HG03060 (cell line): Measurements from ENCODE around the gene LHX6.

Experiments
- ATAC-seq: cut with Tn5 transposase; IDR thresholded peaks from one replicate; pipeline ENCODE4 v1.9.1; 2021; ENCODE audit warnings: low read depth, moderate number of reproducible peaks; ENCODE audit not compliant: unreplicated experiment

The LHX6 gene

DNA sequence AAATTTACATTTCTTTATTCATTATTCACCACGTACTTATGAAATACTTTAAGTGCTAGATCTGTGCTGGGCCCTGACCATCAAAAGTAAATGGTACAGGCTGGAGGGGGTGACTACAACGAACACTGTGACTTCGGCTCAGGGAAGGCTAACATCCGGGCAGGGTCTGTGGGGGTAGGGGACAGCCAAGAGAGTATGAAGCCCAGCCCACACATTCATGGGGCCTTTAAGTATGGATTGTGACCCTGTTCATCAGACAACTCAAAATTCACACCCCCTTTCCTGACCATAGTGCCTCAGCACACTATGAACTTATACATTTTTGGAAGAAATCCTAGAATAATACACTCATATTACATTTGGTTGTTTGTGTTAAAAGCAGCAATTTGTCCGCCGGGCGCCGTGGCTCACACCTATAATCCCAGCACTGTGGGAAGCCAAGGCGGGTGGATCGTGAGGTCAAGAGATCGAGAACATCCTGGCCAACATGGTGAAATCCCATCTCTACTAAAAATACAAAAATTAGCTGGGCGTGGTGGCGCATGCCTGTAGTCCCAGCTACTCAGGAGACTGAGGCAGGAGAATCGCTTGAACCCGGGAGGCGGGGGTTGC lies 35.7 kb downstream of the LHX6 start:
- no peak for ATAC-seq

DNA sequence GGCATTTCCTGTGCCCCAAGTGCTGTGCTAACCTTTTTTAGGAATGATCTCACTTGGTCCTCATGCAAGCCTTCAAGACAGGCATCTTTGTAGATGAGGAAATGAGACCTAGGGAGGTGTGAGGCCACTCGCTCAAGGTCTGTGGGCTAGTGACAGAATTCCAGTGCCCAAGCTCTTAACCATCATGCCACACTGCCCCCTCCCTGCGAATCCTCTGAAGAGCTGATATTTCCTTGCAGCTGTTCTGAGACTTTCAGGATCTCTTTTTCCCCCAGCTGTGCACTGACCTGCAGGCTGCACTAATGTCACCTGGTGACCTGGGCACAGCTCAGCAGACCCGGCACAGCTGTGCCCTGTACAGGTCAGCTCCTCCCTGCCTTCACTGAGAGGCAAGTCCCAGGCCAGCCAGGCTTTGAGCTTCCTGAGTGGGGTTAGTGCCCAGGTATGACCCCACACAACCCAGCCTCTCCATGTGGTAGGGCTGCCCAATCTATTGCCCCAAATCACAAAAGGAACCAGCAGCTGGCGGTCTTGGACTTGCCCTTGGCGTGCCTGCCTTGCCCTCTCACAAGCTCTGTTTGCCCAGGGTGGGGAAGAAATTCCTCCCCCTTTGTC lies 36.4 kb downstream of the LHX6 start:
- no peak for ATAC-seq

DNA sequence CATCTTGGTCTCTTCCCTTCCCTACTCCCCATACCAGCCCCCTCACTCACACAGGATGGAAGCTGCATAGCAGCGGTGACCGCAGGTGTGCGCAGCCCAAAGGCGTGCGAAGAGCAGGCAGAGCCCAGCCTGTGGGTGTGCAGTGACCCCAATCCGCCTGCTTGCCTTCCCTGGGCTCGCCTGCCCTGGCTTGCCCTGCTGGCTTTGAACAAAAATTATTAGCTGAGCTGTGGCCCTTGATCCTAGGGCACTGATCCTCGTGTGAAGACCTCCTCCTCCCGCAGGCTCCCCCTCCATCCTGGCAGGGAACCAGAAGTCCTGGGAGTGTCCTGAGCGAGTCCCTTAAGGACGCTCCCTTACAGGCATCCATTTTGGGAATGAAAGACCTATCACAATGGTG lies 37.2 kb downstream of the LHX6 start:
- ATAC-seq, result no peak

DNA sequence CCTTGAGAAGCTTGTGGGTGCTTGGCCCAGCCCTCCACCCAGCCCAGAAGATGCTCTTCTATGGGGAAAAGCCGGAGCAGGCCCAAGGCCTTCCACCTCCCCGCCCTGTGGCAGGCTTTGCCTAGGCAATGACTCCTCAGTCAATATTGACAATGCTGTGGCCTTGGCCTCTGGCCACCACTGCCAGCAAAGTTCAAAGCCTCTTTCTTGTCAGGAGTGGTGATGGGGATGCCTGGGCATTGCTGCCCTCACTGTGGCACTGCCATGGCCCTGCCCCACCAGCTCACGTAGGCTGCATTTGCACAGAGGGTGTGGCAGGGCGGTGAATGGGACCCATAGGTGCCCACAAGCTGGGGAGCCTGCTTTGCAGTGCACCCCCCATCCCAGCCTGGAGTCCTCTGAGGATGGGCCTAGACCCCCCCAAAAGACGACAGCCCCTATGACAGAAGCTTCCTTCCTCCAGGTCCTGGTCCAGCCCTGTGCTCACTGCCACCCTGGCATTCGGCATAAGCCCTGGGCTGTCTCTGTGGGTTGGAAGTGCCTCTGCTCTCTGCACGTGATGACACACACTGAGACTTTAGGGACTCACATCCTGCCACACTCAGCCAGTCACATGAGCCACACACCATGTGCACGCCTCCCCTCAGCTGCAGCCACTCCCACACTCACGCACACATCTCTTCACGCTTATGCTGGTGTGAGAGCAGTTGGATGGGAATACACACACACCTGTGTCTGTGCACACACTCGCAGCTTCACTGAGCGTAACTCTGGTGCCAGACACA lies 38.0 kb downstream of the LHX6 start:
- ATAC-seq, result no peak

DNA sequence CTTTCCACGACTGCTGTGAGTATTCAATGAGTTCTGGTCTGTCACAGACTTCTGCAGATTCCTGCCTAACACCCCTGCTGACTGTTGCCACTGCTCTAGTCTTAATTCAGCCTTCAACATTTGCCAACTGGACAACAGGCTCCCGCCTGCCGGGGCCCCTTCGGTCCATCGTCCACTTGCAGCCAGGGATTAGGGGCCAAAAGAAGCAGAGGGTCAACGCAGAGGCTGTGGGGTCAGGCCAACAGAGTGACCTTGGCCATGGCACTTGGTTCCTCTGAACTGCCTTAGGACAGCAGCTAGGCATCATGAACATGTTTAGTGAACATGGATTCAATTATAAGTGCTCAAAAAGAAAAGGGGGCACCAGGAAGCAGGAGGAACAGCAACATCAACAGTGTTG lies 40.4 kb downstream of the LHX6 start:
- ATAC-seq, result no peak

DNA sequence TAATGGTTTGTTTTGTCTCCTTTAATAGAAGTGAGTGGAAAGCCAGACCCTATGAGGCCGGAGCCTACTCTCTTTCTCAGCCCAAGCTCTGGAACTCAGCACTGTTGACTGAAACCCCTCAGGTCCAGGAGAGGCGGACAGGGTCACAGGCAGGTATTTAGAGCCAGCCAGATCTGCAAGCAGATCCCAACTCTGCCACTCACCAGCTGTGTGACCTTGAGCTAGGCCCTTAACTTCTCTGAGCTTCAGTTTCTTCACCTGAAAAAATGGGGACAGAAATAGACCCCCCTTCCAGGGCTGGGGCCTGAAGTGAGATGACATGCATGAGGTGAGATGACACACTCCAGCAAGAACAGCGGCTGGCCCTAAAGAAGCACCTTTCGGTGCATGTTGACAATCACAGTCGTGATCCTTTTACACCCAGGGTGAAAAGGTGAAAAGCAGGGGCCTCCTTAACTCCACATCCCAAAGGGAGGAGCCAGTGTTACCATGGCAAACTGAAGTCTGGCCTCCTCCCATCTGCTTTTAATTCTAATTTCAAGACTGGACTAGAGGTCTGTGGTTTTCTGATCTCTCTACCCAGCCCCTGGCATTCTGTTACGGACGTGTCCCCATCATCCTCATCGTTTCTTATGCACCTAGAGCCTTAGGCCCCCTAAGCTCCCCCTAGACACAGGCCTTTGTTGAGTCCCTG lies 41.8 kb downstream of the LHX6 start:
- no peak for ATAC-seq

DNA sequence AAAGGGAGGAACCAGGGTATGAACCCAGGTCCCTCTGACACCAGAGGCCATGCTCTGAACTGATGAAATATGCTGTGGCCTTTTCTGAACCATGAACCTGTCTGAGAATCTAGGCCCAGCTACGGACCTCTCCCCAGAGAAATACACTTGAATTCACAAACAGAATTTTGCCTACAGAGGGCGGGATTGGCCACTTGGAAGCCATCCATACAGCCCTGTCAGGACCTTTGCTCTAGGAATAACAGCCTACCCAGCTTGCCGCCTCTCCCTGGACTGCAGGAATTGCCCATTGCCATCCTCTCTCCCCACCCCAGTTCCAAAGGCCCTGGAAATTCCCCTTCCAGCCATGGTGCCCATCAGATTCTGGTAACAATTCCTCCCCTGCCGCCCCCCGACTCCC lies 42.5 kb downstream of the LHX6 start:
- ATAC-seq, result no peak

DNA sequence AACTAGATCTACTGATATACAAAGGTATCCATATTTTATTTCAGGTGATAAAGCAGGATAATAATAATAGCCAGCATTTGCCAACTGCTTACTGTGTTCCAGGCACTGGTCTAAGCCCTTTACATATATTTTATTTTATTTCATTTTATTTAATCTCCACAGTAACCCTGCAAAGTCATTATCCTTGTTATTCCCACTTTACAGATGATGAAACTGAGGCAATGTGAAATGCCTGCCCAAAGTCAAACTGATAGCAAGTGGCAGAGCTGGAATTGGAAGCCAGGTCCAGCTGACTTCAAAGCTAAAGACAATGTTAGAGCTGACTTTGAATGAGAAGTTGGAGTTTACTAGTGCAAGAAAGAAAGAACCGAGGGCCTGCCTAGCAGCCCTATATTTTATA lies 44.2 kb downstream of the LHX6 start:
- ATAC-seq, result no peak

DNA sequence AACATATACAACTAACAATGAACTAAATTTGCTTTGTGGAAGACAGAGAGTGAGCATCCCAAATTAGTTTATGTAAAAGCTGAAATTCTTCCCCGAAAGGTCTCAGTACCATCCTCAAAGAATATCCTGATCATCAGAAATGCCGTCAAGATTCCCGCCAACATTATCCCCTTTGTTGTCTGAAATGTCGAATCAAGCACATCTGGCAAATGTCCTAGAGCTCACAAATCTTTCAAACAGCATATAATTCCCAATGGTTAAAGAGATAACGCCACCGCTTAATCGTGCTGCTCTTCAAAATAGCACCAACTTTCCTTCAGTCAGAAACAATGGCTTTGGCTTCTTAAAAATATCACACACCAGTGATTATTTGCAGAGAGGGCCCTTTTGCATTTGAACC lies 45.3 kb downstream of the LHX6 start:
- ATAC-seq, result no peak

DNA sequence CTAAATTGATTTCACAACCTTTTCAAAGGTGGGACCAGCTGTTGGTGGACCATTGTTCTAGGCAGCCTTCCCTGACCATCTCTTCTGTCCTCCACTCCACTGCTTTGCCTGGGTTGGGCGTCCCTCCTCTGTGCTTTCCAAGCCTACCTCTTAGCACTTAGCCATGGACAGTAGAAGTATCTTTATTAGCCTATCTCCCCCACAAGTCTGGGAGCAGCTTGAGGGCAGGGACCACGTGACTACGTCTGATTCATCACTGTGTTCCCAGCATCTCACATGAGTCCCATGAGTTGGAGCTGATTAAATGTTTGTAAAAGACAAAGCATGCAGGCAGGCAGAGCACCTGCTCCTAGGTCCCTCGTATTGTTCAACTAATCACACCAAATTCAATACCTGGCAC lies 48.1 kb downstream of the LHX6 start:
- no peak for ATAC-seq

DNA sequence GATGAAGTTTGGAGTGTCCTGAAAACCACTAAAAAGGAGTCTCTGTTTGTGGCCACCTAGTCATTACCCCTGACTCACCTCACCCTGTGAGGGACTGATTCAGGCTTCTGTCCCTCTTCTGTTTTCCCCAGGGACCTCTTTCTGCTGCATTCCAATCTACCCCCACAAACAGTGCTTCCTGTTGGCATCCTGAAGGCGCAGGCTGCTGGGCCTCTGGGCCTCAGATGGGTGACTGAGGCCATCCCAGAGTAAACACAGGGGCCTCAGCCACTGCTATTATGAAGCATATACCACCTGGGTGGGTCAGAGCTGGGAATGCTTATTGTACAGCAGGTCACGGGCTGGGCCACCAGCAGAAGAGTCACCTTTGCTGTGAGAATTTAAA lies 49.1 kb downstream of the LHX6 start:
- no peak for ATAC-seq

DNA sequence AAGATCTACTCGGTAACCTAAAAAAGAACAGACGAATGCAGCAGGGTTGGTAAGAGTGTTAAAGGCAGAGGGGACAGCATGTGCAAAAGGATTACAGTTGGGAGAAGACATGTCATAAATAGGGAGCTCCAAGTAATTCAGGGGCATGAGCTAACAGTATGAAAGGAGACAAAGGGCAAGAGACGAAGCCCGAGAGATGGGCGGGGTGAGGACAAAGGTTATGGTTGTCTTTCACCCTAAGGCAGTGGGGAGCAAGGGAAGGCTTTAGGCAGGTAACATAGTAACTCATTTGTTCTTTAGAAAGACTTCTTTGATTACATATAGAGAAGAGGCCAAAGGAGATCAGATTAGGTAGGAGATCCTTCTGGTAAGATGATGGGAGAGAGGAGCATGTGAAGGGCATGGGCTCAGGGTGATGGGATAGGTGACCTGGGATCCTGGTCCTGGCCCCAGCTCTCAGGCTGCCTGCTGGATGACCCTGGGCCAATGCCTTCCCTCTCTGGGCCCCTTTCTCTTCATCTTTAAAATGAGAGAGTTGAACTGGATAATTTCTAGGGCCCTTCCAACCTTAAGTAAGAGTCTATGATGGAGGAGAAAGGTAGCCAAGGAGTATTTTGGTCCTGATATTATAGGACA lies 49.6 kb downstream of the LHX6 start:
- ATAC-seq, result no peak

DNA sequence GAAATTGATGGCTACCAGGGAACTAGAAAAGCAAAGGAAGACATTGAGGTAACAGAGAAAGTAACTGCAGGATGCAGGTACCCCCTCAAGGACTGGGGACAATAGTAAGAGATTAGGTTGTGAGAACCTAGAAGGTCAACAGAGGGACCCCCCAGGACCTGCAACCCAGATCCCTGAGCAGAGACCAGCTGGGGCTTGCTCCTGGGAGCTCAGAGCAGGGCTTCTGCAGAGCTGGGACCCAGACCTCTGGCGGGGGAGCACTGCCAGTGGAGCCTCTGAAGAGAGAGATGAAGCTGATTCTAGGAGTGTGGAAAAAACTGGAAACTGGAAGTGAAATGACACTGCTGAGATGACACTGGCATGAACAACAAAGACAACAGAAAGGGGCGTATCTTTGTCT lies 51.8 kb downstream of the LHX6 start:
- no peak for ATAC-seq

DNA sequence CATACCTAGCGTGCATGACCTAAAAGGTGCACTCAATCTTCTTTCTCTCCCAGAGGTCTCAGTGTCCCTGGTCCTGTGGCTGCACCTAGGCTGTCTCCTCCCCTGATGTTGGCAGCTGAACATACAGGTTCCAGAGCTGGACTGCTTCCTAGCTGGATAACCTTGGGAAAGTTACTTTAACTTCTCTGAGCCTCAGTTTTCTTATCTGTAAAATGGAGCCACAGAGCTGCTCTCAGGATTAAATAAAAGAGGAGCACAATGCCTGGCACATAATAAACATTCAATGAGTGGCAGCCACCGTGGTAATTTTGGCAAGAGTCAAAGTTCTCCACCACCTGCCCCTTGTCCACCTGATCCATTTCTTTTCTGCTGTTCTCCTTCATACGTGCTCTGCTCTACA lies 55.1 kb downstream of the LHX6 start:
- ATAC-seq, result no peak

DNA sequence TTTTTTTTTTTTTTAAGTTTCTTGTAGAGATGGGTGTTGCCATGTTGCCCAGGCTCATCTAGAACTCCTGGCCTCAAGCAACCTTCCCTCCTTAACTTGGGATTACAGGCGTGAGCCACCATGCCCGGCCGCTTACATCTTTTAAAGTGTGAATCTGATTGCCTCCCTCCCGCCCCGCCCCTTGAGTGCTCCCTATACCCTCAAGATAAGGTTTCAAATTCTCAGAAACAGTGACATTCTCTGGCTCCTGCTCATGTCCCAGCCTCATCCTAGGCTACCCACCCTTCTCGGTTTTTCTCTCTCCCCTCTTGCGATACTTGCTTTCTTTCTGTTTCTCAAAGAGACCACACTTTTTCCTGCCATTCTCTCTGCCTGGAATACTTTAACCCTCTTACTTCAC lies 56.6 kb downstream of the LHX6 start:
- no peak for ATAC-seq

DNA sequence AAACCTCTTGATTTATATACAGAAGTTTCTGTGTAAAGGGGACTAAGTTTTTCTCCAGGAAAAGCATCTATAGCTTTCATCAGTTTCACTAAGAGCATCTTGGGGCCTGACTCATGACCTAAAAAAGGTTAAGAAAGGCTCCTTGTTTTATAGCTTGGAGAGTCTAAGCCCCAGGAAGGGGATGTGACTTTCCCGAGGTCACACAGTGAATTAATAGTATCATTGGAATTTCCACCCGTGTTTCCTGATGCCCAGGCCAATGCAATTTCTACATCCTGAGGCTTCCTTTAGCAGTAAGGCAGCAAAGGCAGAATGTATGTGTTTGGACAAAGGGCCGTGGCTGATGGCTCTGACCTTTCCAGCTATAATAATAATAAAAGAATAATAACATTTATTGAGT lies 60.4 kb downstream of the LHX6 start:
- no peak for ATAC-seq

DNA sequence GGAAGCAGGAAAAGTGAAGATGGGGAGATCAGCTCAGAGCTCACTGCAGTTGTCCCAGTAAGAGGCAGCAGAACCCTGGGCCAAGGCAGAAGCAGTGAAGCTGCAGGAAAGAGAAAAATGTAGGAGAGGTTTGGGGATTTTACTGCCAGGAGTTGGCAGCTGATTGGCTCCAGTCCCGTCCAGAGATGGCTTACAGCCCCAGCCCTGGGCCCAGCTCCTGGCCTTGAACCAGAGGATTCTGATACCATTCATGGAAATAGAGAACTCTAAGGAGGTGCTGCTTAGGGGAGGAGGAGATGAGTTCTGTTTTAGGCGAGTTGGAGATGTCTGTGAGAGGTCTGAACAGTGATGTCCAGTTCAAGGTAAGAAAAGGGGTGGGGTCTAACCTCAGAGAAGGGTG lies 64.5 kb downstream of the LHX6 start:
- ATAC-seq, result no peak

DNA sequence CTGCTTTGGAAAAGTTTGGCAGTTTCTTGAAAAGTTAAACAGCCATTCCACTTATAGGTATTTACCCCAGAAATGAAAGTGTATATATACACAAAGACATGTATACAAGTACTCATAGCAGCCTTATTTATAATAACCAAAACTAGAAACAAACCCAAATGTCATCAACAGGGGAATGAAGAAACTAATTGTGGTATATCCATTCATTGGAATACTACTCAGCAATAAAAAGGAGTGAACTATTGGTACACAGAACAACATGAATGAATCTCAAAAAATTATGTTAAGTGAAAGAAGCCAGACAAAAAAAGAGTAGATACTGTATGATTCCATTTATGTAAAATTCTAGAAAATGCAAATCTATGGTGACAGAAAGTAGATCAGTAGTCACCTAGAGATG lies 66.3 kb downstream of the LHX6 start:
- no peak for ATAC-seq

DNA sequence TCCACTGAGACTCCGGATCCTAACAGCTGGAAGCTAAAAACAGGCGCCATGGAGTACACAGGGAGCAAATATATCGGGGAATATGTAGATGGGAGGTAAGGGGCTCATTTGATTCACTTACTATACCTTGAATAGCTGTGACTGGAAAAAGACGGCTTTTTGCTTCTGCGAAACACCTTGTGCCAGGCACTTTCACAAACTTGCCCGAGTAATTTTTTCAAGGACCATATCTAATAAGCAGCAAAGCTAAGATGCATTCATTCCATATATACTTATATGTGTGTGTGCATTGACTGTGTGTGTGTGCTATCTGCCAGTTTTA lies 68.9 kb downstream of the LHX6 start:
- no peak for ATAC-seq

DNA sequence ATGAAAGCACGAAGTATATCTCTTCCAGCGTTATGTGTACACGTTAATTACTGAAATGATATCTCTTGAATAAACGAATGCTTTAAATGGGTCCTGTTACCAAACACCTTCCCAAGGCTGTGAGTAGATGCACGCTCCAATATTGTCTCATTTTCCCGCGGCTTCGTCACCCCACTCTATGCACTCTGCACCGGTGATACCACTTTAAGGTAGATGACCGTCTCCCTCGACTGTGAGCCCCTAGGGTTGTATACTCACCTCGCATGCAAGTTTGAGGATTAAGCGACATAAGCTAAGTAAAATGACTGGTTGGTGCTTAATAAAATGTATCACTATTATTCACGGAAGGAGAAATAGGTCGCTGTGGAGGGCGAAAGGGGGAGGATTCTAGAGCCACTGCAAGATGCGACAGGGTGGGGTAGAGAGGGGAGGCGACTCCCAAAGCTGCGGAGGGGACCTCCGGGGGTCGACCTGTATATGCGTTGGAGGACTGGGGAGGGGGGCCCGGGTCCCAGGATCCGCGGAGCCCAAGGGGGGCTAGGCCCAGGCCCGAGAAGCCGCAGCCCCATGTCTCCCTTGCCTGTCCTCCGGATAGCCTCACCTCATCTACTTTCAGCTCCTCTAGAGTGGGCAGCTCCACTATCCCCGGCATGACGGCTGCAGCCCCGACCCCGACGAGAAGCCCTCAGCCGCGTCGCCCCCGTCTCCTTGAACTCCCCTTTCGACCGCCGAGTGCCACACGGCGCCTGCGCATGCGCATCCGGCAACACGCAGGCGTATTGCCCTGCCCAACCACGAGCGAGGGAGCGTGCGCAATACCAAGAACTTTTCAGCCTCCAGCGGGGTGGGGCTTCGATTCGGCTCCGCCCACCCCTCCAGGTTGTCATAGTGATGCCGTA lies 69.5 kb downstream of the LHX6 start, which contains the start of the genes MORN5 and NDUFA8:
MORN5 (plus strand) TSS at position 883 of the 899 bp plus-strand sequence. CDS start 65 bp downstream, outside the sequence.
NDUFA8 (minus strand) TSS at position 754 of the 899 bp plus-strand sequence; CDS start at position 652, 102 bp downstream.
- peak; percentile 91 for ATAC-seq
